ENCODE results near the gene DAZAP1.

- no peak for TF ChIP-seq CTCF (conservative IDR thresholded peaks at IDR 0.05; ENCODE audit: low read length)
- TF ChIP-seq EZH2phosphoT487 (IDR thresholded peaks at IDR 0.05; ENCODE audit: borderline replicate concordance): no peak
Observed at GRCh38 chr19:1475751-1476437, 68.5 kb downstream of the DAZAP1 start.

Measured in Loucy (cell line).